GM19395 (cell line): ENCODE measurements around the gene SNPH.

Experiments used
- ATAC-seq: cut with Tn5 transposase; IDR thresholded peaks from one replicate; pipeline ENCODE4 v1.9.1; 2021; ENCODE audit warnings: mild to moderate bottlenecking, moderate library complexity; ENCODE audit not compliant: unreplicated experiment

SNPH gene

GRCh38 chr20:1305712-1306111, 39.6 kb downstream of the SNPH start:
- ATAC-seq = no peak

DNA sequence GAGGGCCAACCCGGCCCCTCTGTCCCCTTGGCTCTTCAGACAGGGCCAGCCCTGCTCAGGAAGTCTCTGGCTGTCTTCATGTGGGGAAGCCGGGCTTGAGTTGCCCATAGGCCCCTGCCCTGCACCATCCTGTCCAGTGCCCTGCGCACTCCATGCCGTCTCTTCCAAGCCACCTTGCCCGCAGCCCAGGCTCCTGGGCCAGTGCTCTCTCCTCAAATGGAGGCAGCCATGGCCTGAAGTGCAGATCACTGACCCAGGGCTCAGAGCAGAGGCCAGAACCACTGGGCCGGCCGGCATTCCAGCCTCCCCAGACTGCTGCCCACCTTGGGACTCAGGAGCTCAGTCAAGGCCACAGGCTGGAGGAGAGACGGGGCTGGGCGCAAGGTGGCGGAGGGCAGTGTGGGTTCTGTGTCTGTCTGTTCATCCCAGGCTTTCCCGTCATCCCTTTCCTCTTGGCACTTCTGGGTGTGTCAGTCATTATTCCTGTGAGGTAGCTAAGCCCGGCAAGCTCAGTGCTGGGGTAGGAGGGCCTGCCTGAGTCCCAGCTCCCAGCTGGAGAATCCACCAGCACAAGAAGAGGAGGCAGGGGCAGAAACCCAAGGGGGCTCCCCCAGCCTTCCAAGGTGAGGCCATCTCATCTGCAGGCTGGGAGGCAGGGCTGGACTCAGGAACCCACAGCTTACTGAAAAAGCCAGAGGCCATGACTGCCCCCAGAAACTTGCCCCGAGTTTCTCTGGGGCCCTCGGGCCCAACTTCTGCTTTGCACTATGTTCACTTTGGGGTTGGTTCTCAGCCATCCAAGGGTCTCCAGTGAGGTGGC, 40.4 kb downstream of the SNPH start:
- no peak for ATAC-seq

DNA sequence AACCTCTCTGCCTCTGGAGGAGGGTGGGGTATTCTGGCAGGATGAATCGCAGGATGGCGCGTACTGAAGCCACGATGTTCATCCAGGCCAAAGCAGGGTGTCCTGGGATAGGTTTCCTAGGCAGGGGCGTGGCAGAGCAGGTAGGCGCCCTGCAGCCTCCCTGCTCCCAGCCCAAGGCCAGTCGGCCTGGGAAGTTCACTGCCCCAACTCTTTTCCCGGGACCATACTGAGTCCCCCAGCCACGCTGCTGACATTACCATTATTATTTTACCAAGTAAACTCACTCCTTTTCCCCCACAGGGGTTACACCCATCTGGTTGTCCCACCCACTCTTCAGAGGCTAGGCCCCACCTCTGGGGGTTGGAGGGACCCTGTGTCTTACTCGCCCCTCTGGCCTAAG, 41.1 kb downstream of the SNPH start:
- no peak for ATAC-seq

DNA sequence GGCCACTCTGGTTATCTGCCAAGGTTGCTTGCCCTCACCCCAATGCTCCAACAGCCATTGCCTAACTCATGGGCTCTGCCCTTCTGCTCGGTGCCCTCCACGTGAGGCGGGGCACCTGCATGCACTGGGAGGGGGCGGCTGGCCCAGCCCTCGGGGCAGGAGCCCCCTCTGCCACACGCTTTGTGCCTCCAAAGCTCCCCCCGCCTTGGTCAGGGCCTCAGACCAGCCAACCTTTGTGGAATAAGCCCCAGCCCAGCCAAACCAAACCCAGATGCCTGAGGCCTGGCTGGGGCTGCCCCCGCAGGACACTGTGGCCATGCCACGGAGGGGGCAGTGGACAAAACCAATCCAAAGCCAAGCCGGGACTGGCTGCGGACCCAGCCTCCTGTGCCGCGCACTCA, 41.5 kb downstream of the SNPH start:
- no peak for ATAC-seq

DNA sequence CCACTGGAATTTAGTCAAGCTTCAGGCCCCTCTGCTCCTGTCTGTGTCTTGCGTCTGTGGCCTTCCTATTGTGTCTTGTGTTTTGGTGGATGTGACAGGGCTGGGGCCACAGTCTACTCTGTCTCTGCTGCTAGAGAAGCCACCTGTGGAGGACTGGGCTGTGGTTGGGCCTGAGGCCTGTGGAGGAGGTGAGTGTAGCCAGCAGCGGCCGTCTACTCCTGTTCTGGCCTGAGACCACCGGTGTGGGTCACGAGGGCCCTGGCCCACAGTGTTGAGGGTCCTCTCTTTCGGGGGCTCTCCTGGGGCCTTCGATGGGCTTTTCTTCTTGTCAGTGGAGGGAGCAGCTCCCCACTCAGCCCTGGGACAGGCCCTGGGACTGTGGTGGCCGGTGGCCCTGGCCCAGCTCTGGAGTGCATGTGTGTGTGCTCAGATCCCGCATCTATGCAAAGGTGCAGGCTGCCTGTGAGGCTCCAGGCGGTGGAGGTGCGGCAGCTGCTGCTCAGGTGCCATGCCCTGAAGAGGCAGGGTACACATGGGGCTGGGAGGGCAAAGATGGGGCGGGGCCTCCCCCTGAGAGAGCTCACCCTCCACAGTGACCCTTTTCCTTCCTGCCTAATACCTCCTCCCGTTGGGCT, 42.1 kb downstream of the SNPH start:
- ATAC-seq = no peak

- no peak for ATAC-seq
These were observed 42.6 kb downstream of the SNPH start for GRCh38 chr20:1308702-1309095.

- ATAC-seq = no peak
These were observed 43.3 kb downstream of the SNPH start for GRCh38 chr20:1309439-1309847.

DNA sequence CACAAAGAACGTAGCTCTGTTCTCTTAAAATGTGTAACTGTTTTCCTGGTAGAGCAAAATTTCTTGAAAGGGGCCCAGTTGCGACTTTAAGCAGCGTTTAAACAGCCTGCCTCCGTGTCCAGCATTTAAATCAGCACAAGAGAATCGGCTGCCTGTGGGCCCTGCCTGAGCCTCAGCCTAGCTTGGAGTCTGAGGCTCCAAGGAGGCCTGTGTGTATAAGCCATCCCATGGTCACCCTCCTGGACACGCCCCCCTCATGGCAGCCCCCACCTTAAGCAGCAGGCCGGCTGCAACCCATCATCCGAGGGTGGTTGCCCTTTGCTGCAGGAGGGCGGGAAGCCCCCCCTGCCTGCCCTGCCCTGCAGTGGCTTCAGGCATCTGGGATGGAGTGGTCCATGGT, 44.0 kb downstream of the SNPH start:
- no peak for ATAC-seq

GRCh38 chr20:1310506-1311190, 44.6 kb downstream of the SNPH start:
- ATAC-seq = no peak

GRCh38 chr20:1312308-1312707, 46.2 kb downstream of the SNPH start:
- no peak for ATAC-seq

DNA sequence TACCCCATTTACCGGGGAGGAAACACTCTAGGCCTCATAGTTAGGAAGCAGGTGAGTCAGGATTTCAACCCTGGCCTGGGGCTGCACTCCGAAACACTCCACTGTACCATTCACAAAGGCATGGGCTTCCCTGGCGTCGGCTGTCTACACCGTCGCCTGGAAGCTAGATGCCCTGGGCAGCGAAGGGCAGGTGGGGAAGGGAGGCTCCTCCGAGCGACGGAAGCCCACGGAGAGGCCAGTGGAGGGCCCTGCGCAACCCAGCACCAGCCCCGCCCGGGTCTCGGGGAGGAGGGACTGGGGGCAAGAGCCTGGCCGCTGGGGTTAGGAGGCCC, 46.8 kb downstream of the SNPH start:
- no peak for ATAC-seq

- no peak for ATAC-seq
These were observed 47.3 kb downstream of the SNPH start for GRCh38 chr20:1313236-1313964.

DNA sequence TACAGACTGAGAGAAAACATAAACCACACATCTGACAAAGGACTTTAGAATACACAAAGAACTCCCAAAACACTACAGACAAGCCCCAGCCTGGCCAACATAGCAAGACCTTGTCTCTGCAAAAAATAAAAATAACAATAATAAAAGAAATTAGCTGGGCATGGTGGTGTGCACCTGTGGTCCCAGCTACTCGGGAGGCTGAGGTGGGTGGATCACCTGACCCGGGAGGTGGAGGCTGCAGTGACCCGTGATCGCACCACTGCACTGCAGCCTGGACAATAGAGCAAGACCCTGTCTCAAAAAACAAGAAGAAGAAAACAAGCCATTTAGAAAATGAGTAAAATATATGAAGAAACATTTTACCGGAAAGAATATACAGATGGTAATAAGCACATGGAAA, 49.7 kb downstream of the SNPH start:
- ATAC-seq = no peak

GRCh38 chr20:1317545-1318255, 51.6 kb downstream of the SNPH start:
- ATAC-seq = no peak

- ATAC-seq = no peak
These were observed 53.0 kb downstream of the SNPH start for GRCh38 chr20:1319051-1319450.

GRCh38 chr20:1319462-1319861, 53.4 kb downstream of the SNPH start:
- no peak for ATAC-seq

DNA sequence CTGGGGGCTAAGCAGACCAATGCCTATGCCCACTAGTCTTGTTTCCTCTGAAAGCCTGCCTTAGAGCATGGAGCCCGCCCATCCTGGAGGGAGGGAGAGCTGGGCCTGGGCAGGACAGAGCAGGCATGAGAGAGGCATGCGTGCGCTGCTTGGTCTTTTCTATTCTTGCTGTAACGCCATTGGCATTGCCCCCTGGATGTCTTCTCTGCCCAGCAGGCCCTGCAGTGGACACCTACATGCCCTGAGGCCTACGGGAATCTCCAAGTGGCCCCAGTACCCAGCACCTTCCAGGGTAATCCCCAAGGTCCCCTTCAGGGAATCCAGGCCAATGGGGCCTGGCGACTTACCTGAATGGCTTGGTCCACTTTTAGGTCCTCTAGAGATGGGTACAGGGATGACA, 53.9 kb downstream of the SNPH start:
- no peak for ATAC-seq

- no peak for ATAC-seq
These were observed 55.0 kb downstream of the SNPH start for GRCh38 chr20:1320902-1321653.

DNA sequence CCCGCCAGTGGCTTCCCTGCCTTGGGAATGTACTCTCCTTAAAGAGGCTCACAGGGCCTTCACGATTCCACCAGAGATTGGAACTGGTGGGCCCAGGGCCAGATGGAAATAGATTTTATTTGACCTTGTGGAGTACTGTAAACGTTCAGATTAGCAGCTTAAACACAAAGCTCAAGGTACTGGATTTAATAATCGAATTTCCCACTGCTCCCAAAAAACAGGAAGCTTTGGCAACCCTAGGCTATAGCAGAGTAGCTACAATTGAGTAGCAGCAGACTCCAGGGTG, 55.5 kb downstream of the SNPH start:
- ATAC-seq = no peak

GRCh38 chr20:1322511-1323245, 56.6 kb downstream of the SNPH start:
- ATAC-seq = no peak
